H9 (cell line): ENCODE results near the gene SIN3B. TPM values are rescaled to one million over a fixed set of nuclear protein-coding genes. Genes with fewer than 3 reads are reported as not detected.

Experiments
- DNase-seq: peaks from one replicate; pipeline ENCODE4 v3.0.0-alpha.2; 2017
- H2AFZ ChIP-seq: one replicate; pipeline ENCODE4 v1.6.1; 2013; ENCODE audit warnings: mild to moderate bottlenecking, low read length, control low read depth, moderate library complexity
- H2AK5ac ChIP-seq: 2 replicates; pipeline ENCODE4 v1.6.1; 2013; ENCODE audit warnings: low read length, control low read depth, mixed read lengths; ENCODE audit not compliant: insufficient read length
- H2BK120ac ChIP-seq: one replicate; pipeline ENCODE4 v1.6.1; 2013; ENCODE audit warnings: low read depth, mild to moderate bottlenecking, low read length, control low read depth, inconsistent platforms; ENCODE audit not compliant: poor library complexity, severe bottlenecking
- H2BK12ac ChIP-seq: 2 replicates; pipeline ENCODE4 v1.6.1; 2013; ENCODE audit warnings: low read length, control low read depth, mixed read lengths, low read depth; ENCODE audit not compliant: insufficient read length
- H2BK15ac ChIP-seq: 2 replicates; pipeline ENCODE4 v1.6.1; 2013; ENCODE audit warnings: low read depth, low read length, control low read depth
- H2BK20ac ChIP-seq: one replicate; pipeline ENCODE4 v1.6.1; 2013; ENCODE audit warnings: low read depth, mild to moderate bottlenecking, low read length, control low read depth, inconsistent platforms; ENCODE audit not compliant: poor library complexity, severe bottlenecking
- H2BK5ac ChIP-seq: 2 replicates; pipeline ENCODE4 v1.6.1; 2013; ENCODE audit warnings: low read length, control low read depth, mixed read lengths; ENCODE audit not compliant: insufficient read length
- H3K14ac ChIP-seq: 2 replicates; pipeline ENCODE4 v1.6.1; 2013; ENCODE audit warnings: low read length, control low read depth; ENCODE audit not compliant: insufficient read depth
- H3K18ac ChIP-seq: 2 replicates; pipeline ENCODE4 v1.6.1; 2013; ENCODE audit warnings: low read depth, mild to moderate bottlenecking, mixed read lengths, low read length, control low read depth; ENCODE audit not compliant: insufficient read length
- H3K23ac ChIP-seq: 2 replicates; pipeline ENCODE4 v1.6.1; 2013; ENCODE audit warnings: low read length, control low read depth, mixed read lengths, low read depth; ENCODE audit not compliant: insufficient read length
- H3K23me2 ChIP-seq: 2 replicates; pipeline ENCODE4 v1.6.1; 2013; ENCODE audit warnings: low read depth, mild to moderate bottlenecking, mixed read lengths, low read length, control low read depth; ENCODE audit not compliant: insufficient read length, poor library complexity, severe bottlenecking
- H3K27ac ChIP-seq: 2 replicates; pipeline ENCODE4 v1.5.1; 2013; ENCODE audit warnings: low read length, control low read depth, mixed read lengths, low read depth; ENCODE audit not compliant: insufficient read length
- H3K27me3 ChIP-seq: 2 replicates; pipeline ENCODE4 v1.6.1; 2013; ENCODE audit warnings: low read length, control low read depth, inconsistent platforms; ENCODE audit not compliant: insufficient read depth
- H3K4ac ChIP-seq: 2 replicates; pipeline ENCODE4 v1.6.1; 2013; ENCODE audit warnings: low read depth, mild to moderate bottlenecking, control low read depth, inconsistent platforms, low read length, moderate library complexity
- H3K4me1 ChIP-seq: 2 replicates; pipeline ENCODE4 v1.6.1; 2013; ENCODE audit warnings: low read length, control low read depth, inconsistent platforms; ENCODE audit not compliant: insufficient read depth
- H3K4me2 ChIP-seq: 2 replicates; pipeline ENCODE4 v1.6.1; 2013; ENCODE audit warnings: low read length, control low read depth, mixed read lengths; ENCODE audit not compliant: insufficient read length, insufficient read depth
- H3K56ac ChIP-seq: 2 replicates; pipeline ENCODE4 v1.6.1; 2013; ENCODE audit warnings: low read depth, mild to moderate bottlenecking, mixed read lengths, low read length, control low read depth; ENCODE audit not compliant: insufficient read length
- H3K79me1 ChIP-seq: 2 replicates; pipeline ENCODE4 v1.6.1; 2013; ENCODE audit warnings: low read depth, mild to moderate bottlenecking, moderate library complexity, low read length, control low read depth, inconsistent platforms; ENCODE audit not compliant: insufficient read depth, poor library complexity, severe bottlenecking
- H3K79me2 ChIP-seq: 2 replicates; pipeline ENCODE4 v1.6.1; 2013; ENCODE audit warnings: low read length, control low read depth, inconsistent platforms; ENCODE audit not compliant: insufficient read depth
- H3K9ac ChIP-seq: 2 replicates; pipeline ENCODE4 v1.6.1; 2013; ENCODE audit warnings: low read length, control low read depth, mixed read lengths; ENCODE audit not compliant: insufficient read length; ENCODE audit errors: extremely low read depth
- H3K9me3 ChIP-seq: one replicate; pipeline ENCODE4 v1.6.1; 2013; ENCODE audit warnings: low read depth, low read length, inconsistent platforms; ENCODE audit not compliant: control insufficient read depth
- H3T11ph ChIP-seq: one replicate; pipeline ENCODE4 v1.6.1; 2013; ENCODE audit warnings: mild to moderate bottlenecking, low read length, control low read depth, inconsistent platforms
- H4K20me1 ChIP-seq: one replicate; pipeline ENCODE4 v1.6.1; 2013; ENCODE audit not compliant: control insufficient read depth, insufficient read length, insufficient read depth
- H4K5ac ChIP-seq: 2 replicates; pipeline ENCODE4 v1.6.1; 2013; ENCODE audit warnings: low read depth, mild to moderate bottlenecking, mixed read lengths, low read length, control low read depth; ENCODE audit not compliant: insufficient read length
- H4K8ac ChIP-seq: replicated peaks from 2 replicates; pipeline ENCODE4 v1.6.1; 2013; ENCODE audit warnings: low read length, control low read depth, mixed read lengths, low read depth; ENCODE audit not compliant: insufficient read length
- H4K91ac ChIP-seq: 2 replicates; pipeline ENCODE4 v1.6.1; 2013; ENCODE audit warnings: low read depth, mild to moderate bottlenecking, moderate library complexity, mixed read lengths, low read length, control low read depth; ENCODE audit not compliant: insufficient read length
- H3K27ac Mint-ChIP-seq, 3 experiments: 2 replicates in 2 of 3; 3 replicates in 1 of 3; pipeline ENCODE4 v1.8.0; 2020 to 2021; ENCODE audit warnings: mixed read lengths in 3 of 3, mild to moderate bottlenecking in 1 of 3, moderate library complexity in 1 of 3
- H3K27me3 Mint-ChIP-seq: 2 replicates; pipeline ENCODE4 v1.8.0; 2021; ENCODE audit warnings: low read depth, mild to moderate bottlenecking, moderate library complexity, mixed read lengths
- H3K36me3 Mint-ChIP-seq, 3 experiments: 2 replicates in 2 of 3; 3 replicates in 1 of 3; pipeline ENCODE4 v1.8.0; 2020 to 2021; ENCODE audit warnings: low read depth in 3 of 3, mixed read lengths in 3 of 3; ENCODE audit not compliant: insufficient read depth in 1 of 3
- H3K4me1 Mint-ChIP-seq, 2 experiments: 2 replicates each; pipeline ENCODE4 v1.8.0; 2020; ENCODE audit warnings: mixed read lengths in 2 of 2
- H3K4me3 Mint-ChIP-seq, 2 experiments: 2 replicates in 1 of 2; 3 replicates in 1 of 2; pipeline ENCODE4 v1.8.0; 2020 to 2021; ENCODE audit warnings: mild to moderate bottlenecking in 2 of 2, mixed read lengths in 2 of 2, moderate library complexity in 1 of 2
- H3K9me3 Mint-ChIP-seq, 2 experiments: 2 replicates in 1 of 2; 3 replicates in 1 of 2; pipeline ENCODE4 v1.8.0; 2020; ENCODE audit warnings: mild to moderate bottlenecking in 2 of 2, mixed read lengths in 2 of 2, moderate library complexity in 1 of 2
- WGBS: extraction: QIAGEN DNeasy Blood & Tissue Kit; methylation state at CpG from one replicate; pipeline ENCODE4 v1.1.7; 2013; ENCODE audit warnings: missing lambda C conversion rate, low lambda C conversion rate, mixed read lengths; ENCODE audit not compliant: insufficient read length; ENCODE audit errors: extremely low coverage; 5-methylcytosine and 5-hydroxymethylcytosine counted together
- total RNA-seq: library from RNA; stranded (reverse); gene quantifications from 2 replicates; pipeline ENCODE4 v1.2.1, GENCODE V29; 2021
- TF ChIP-seq, protein P1 (sequence below): fragments of 200-600 bp; sonication (generic); conservative IDR thresholded peaks from 3 replicates; pipeline ENCODE4 v1.8.0; 2021; ENCODE audit warnings: antibody characterized with exemption, mild to moderate bottlenecking

SIN3B gene
- total RNA-seq, 1 experiment from 2014 or later = 72.7 TPM

DNA sequence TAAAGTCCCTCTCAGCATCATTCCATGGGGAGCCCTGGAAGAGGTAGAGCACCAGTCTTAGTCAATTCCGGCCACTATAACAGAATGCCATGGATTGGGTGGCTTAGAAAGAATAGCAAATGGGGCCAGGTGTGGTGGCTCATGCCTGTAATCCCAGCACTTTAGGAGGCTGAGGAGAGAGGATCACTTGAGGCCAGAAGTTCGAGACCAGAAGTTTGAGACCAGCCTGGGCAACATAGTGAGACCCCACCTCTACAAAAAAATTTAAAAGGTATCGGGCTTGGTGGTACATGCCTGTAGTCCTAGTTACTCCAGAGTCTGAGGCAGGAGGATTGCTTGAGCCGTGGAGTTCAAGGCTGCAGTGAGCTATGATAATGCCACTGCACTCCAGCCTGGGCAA lies 25.0 kb upstream of the SIN3B start:
- H2AFZ ChIP-seq = no peak overlapping the region
- no peaks in the 10 kb centered on the region for H3K79me1 ChIP-seq
- H3K36me3 Mint-ChIP-seq = 0 out of 7 replicates have a peak, but pooled peaks cover 0 to 4% (median 0%) of the 10 kb centered on the region in 3 experiments
- no peak overlapping the region for H3K27ac Mint-ChIP-seq
- H3K56ac ChIP-seq = no peak overlapping the region
- no peaks in the 10 kb centered on the region for H3K23me2 ChIP-seq
- peaks cover 10 to 12% of the 10 kb centered on the region in 2 experiments; a peak in 3 of 4 replicates for H3K4me1 Mint-ChIP-seq
- H3K4me1 ChIP-seq = no peaks in the 10 kb centered on the region
- no peak overlapping the region for H3K27ac ChIP-seq
- no peak overlapping the region for H3K4me2 ChIP-seq
- H2BK15ac ChIP-seq = no peak overlapping the region
- no peaks in the 10 kb centered on the region for H3K9me3 Mint-ChIP-seq
- no peak overlapping the region for H2BK12ac ChIP-seq
- no peaks in the 10 kb centered on the region for H3K9me3 ChIP-seq
- no peak overlapping the region for H3K4ac ChIP-seq
- no peak overlapping the region for H2BK5ac ChIP-seq
- TF ChIP-seq, protein P1, sequence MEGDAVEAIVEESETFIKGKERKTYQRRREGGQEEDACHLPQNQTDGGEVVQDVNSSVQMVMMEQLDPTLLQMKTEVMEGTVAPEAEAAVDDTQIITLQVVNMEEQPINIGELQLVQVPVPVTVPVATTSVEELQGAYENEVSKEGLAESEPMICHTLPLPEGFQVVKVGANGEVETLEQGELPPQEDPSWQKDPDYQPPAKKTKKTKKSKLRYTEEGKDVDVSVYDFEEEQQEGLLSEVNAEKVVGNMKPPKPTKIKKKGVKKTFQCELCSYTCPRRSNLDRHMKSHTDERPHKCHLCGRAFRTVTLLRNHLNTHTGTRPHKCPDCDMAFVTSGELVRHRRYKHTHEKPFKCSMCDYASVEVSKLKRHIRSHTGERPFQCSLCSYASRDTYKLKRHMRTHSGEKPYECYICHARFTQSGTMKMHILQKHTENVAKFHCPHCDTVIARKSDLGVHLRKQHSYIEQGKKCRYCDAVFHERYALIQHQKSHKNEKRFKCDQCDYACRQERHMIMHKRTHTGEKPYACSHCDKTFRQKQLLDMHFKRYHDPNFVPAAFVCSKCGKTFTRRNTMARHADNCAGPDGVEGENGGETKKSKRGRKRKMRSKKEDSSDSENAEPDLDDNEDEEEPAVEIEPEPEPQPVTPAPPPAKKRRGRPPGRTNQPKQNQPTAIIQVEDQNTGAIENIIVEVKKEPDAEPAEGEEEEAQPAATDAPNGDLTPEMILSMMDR = no peak
- no peaks in the 10 kb centered on the region for H3K79me2 ChIP-seq
- H3K4me3 Mint-ChIP-seq = no peak overlapping the region
- no peak overlapping the region for H3T11ph ChIP-seq
- no peak overlapping the region for H3K18ac ChIP-seq
- H4K20me1 ChIP-seq = no peaks in the 10 kb centered on the region
- no peak for DNase-seq
- no peak overlapping the region for H2BK20ac ChIP-seq
- H3K9ac ChIP-seq = no peak overlapping the region
- WGBS = no CpG with 5 or more reads among the region's 4 CpGs
- H3K23ac ChIP-seq = no peak overlapping the region
- H4K8ac ChIP-seq = no peak overlapping the region
- no peak overlapping the region for H2AK5ac ChIP-seq
- no peak overlapping the region for H3K14ac ChIP-seq
- no peaks in the 10 kb centered on the region for H3K27me3 ChIP-seq
- no peak overlapping the region for H4K5ac ChIP-seq
- H2BK120ac ChIP-seq = no peak overlapping the region
- no peaks in the 10 kb centered on the region for H3K27me3 Mint-ChIP-seq
- H4K91ac ChIP-seq = no peak overlapping the region
